H1 (cell line): ENCODE measurements around the gene ZBTB1. TPM values are rescaled to one million over a fixed set of nuclear protein-coding genes. Genes with fewer than 3 reads are reported as not detected.

Experiments used
- TAF1 ChIP-seq: IDR thresholded peaks from 2 replicates; pipeline ENCODE4 v1.6.1; 2011; ENCODE audit warnings: mild to moderate bottlenecking, low read depth, low read length
- polyA plus RNA-seq, 7 experiments: library from polyadenylated mRNA; depleted of rRNA in 3 of 7; stranded (reverse) in 5 of 7; unstranded in 2 of 7; fragments of >200 nt in 5 of 7; fragments of 200-250 nt in 2 of 7; gene quantifications; 1 replicate in 5 of 7; 2 replicates in 1 of 7; 4 replicates in 1 of 7; pipeline versions ENCODE4 v1.2.1 to v1.2.3, GENCODE V29; 2011 to 2013; ENCODE audit warnings: missing spikeins in 2 of 7, mixed read lengths in 2 of 7
- total RNA-seq: library from RNA; stranded (reverse); fragmentation: NEBNext Ultra II Directional; extraction: Animal tissue kit (Norgen Biotek cat#: 25700); gene quantifications from 2 replicates; pipeline ENCODE4 v1.2.1, GENCODE V29; 2021

The ZBTB1 gene
- total and polyA plus RNA-seq, 2 of the 8 experiments (the other 6 are each of a cell fraction or from before 2014, with no cell fraction given), result 13.6 to 27.5 TPM

DNA sequence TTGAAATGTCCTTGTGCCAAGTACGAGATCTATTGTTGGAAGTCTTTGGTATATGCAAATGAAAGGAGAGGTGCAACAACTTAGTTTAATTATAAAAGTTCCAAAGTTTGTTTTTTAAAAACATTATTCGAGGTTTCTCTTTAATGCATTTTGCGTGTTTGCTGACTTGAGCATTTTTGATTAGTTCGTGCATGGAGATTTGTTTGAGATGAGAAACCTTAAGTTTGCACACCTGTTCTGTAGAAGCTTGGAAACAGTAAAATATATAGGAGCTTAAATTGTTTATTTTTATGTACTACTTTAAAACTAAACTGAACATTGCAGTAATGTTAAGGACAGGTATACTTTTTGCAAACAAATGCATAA, 38.2 kb downstream of the ZBTB1 start (continued):
- no peak for TF ChIP-seq TAF1
